HUES64 (cell line): ENCODE data around the gene PLEKHA6.
A peak's percentile ranks its signal among the peaks of the same experiment; 100 is the strongest.

Experiments
- H3K27ac ChIP-seq: 2 replicates; pipeline ENCODE4 v1.7.0; 2013; ENCODE audit warnings: low read depth, low read length, inconsistent platforms
- H3K27me3 ChIP-seq: 2 replicates; pipeline ENCODE4 v1.6.1; 2013; ENCODE audit warnings: mild to moderate bottlenecking, low read length; ENCODE audit not compliant: insufficient read depth
- H3K36me3 ChIP-seq: 2 replicates; pipeline ENCODE4 v1.6.1; 2013; ENCODE audit warnings: mild to moderate bottlenecking, low read length; ENCODE audit not compliant: insufficient read depth
- H3K4me1 ChIP-seq: 2 replicates; pipeline ENCODE4 v1.6.1; 2013; ENCODE audit warnings: mild to moderate bottlenecking, low read length, moderate library complexity; ENCODE audit not compliant: insufficient read depth
- H3K4me3 ChIP-seq: 2 replicates; pipeline ENCODE4 v1.5.1; 2013; ENCODE audit warnings: mild to moderate bottlenecking, low read length, moderate library complexity
- H3K9ac ChIP-seq: 2 replicates; pipeline ENCODE4 v1.6.1; 2013; ENCODE audit warnings: mild to moderate bottlenecking, low read depth, low read length
- H3K9me3 ChIP-seq: 2 replicates; pipeline ENCODE4 v1.6.1; 2013; ENCODE audit warnings: low read depth, low read length; ENCODE audit not compliant: insufficient read depth
- WGBS: fragments of 150-250, 120-280 bp; methylation state at CpG from one replicate; pipeline ENCODE4 v1.1.7; 2013; ENCODE audit warnings: missing lambda C conversion rate; 5-methylcytosine and 5-hydroxymethylcytosine counted together

PLEKHA6 gene

GRCh38 chr1:204190212-204191211 lies 169.2 kb downstream of the PLEKHA6 start:
- peak overlapping the region; percentile 40 for H3K4me3 ChIP-seq
- 17% methylated on average over 43 of the region's 44 CpGs for WGBS
- H3K4me1 ChIP-seq = no peaks in the 10 kb centered on the region; the same call in 1 of the 2 replicates
- peaks cover 56% of the 10 kb centered on the region for H3K27me3 ChIP-seq
- H3K9ac ChIP-seq = no peak overlapping the region
- H3K27ac ChIP-seq = no peak overlapping the region
- H3K36me3 ChIP-seq = no peaks in the 10 kb centered on the region
- H3K9me3 ChIP-seq = no peaks in the 10 kb centered on the region

DNA sequence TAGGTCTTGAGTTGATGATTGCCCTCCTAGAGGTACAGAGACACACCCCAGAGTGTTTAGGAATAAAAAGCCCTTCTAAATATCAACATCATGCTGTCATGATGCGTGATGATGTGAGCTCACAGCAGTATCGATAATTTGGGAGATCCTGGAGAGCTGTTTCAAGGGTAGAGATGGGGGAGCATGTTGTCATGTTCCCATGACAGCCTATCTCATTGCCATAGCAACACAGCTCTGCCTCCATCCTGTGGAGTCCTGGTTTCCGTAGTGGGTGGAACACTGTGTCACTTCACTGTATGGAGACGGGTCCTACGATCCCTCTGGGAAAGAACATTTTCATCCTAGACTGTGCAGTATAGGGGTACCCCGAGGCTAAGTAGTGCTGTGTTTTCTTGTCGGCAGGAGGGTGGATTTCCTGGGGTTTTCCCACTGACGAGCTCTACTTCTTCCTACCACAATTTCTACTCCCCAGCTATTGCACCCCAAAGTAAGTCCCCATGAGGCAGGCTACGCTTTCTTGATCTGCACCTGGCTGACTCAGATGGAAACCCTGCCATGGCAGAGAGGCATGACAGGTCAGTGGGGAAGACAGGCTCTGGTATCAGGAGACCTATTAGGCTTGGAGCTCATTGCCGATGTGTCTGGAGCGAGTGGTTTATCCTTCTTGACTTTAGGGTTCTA lies 170.6 kb downstream of the PLEKHA6 start:
- no peak overlapping the region for H3K27ac ChIP-seq
- H3K4me3 ChIP-seq = no peak overlapping the region
- H3K9me3 ChIP-seq = no peaks in the 10 kb centered on the region
- no peaks in the 10 kb centered on the region for H3K36me3 ChIP-seq
- no peaks in the 10 kb centered on the region; the same call in 1 of the 2 replicates for H3K4me1 ChIP-seq
- H3K27me3 ChIP-seq = peaks cover 56% of the 10 kb centered on the region
- WGBS = 84% methylated on average over 11 of the region's 11 CpGs
- H3K9ac ChIP-seq = no peak overlapping the region

DNA sequence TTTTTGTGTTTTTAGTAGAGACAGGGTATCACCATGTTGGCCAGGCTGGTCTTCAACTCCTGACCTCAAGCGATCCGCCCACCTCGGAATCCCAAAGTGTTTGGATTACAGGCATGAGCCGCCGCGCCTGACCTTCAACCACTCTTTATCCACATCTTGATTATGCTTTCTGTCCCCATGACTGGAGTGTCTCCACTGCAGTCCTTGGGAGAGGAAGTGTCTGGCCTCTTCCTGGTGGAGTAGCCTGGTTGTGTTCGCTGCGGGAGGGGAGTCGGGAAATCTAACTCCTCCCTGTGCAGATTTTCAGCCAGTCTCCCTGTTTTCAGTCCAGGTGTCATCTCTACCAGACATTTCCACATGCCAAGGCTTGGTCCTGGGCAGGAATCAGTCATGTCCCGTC lies 173.1 kb downstream of the PLEKHA6 start:
- WGBS = 92% methylated on average over 10 of the region's 10 CpGs
- no peak overlapping the region for H3K9ac ChIP-seq
- no peaks in the 10 kb centered on the region for H3K36me3 ChIP-seq
- no peak overlapping the region for H3K27ac ChIP-seq
- no peaks in the 10 kb centered on the region for H3K9me3 ChIP-seq
- H3K4me1 ChIP-seq = no peaks in the 10 kb centered on the region; the same call in 1 of the 2 replicates
- H3K27me3 ChIP-seq = peaks cover 47% of the 10 kb centered on the region
- no peak overlapping the region for H3K4me3 ChIP-seq

DNA sequence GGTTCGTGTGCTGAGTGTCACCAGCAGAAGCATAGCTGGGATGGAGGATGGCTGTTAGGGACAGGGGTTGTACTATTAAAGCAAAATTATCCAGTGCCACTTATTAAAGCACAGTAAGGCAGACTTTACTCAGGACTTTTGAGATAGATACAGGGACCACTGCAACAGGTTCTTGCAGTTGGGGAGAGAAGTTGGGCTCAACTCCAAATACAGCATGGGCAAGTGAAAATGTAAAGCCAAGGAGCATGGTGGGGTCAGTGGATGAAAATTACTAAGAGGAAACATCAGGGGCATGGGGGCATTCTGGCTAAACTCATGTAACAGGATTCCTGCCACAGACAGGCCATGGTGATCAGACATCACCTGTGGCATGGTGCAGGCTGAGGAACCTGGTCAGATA lies 178.6 kb downstream of the PLEKHA6 start:
- Histone ChIP-seq H3K27ac (no peak overlapping the region), H3K27me3 (no peaks in the 10 kb centered on the region; the same call in 1 of the 2 replicates), H3K9ac (no peak overlapping the region), H3K36me3 (no peaks in the 10 kb centered on the region), H3K9me3 (0 out of 2 replicates have a peak, but pooled peaks cover 5% of the 10 kb centered on the region), H3K4me1 (no peaks in the 10 kb centered on the region), H3K4me3 (no peak overlapping the region)
- 73% methylated on average over 1 of the region's 1 CpG for WGBS

DNA sequence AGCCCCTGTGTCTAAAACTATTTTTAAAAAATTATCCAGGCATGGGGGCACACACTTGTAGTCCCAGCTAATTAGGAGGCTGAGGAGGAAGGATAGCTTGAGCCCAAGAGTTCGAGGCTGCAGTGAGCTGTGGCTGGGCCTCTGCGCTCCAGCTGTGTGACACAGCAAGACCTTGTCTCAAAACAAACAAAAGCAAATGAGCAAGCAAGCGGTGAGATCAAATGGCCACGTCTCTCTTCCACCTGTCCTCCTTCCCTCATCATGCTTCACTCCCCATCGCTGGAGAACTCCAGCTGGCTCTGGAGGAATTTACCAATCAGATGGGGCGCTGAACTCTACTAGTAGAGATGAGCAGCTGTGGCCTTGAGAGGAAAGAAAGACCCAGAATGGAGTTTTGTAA lies 179.6 kb downstream of the PLEKHA6 start:
- 0 out of 2 replicates have a peak, but pooled peaks cover 5% of the 10 kb centered on the region for H3K9me3 ChIP-seq
- no peaks in the 10 kb centered on the region for H3K36me3 ChIP-seq
- no peak overlapping the region for H3K9ac ChIP-seq
- H3K27ac ChIP-seq = no peak overlapping the region
- no peak overlapping the region for H3K4me3 ChIP-seq
- no peaks in the 10 kb centered on the region for H3K4me1 ChIP-seq
- H3K27me3 ChIP-seq = no peaks in the 10 kb centered on the region
- WGBS = 75% methylated on average over 6 of the region's 6 CpGs

- Histone ChIP-seq H3K4me3 (no peak overlapping the region), H3K9ac (no peak overlapping the region), H3K9me3 (0 out of 2 replicates have a peak, but pooled peaks cover 5% of the 10 kb centered on the region), H3K4me1 (no peaks in the 10 kb centered on the region), H3K36me3 (no peaks in the 10 kb centered on the region), H3K27me3 (peaks cover 3% of the 10 kb centered on the region; the same call in 1 of the 2 replicates), H3K27ac (no peak overlapping the region)
- whole genome bisulfite sequencing = 89% methylated on average over 7 of the region's 7 CpGs
Measured at GRCh38 chr1:204178487-204179281, 181.0 kb downstream of the PLEKHA6 start.

DNA sequence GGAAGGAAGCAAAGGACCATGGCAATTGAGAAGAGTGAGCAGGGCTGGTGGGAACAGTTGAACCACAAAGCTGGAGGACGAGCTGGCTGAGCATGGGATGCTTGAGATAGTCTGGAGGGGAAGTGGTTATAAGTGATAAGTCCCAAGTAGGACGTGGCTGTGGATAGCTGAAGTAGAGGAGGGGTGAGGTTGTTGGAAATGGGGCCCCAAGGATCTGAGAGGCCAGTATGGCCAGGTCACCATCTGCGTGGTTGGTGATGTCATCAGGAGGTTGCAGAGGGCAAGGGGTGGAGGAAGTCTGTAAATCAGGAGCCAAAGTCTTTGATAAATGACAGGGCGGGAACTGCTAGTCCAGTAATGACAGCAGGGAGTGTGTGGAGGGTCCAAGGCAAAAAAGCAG lies 182.6 kb downstream of the PLEKHA6 start:
- 78% methylated on average over 4 of the region's 4 CpGs for WGBS
- no peak overlapping the region for H3K4me3 ChIP-seq
- H3K9me3 ChIP-seq = 0 out of 2 replicates have a peak, but pooled peaks cover 5% of the 10 kb centered on the region
- no peaks in the 10 kb centered on the region for H3K4me1 ChIP-seq
- H3K27ac ChIP-seq = no peak overlapping the region
- peaks cover 3% of the 10 kb centered on the region; the same call in 1 of the 2 replicates for H3K27me3 ChIP-seq
- H3K36me3 ChIP-seq = no peaks in the 10 kb centered on the region
- H3K9ac ChIP-seq = no peak overlapping the region

- 88% methylated on average over 2 of the region's 5 CpGs for WGBS
- H3K9ac ChIP-seq = no peak overlapping the region
- H3K4me1 ChIP-seq = no peaks in the 10 kb centered on the region
- H3K9me3 ChIP-seq = 0 out of 2 replicates have a peak, but pooled peaks cover 9% of the 10 kb centered on the region
- peaks cover 3% of the 10 kb centered on the region; the same call in 1 of the 2 replicates for H3K27me3 ChIP-seq
- no peaks in the 10 kb centered on the region for H3K36me3 ChIP-seq
- no peak overlapping the region for H3K27ac ChIP-seq
- no peak overlapping the region for H3K4me3 ChIP-seq
Measured at GRCh38 chr1:204176049-204176448, 183.7 kb downstream of the PLEKHA6 start.

DNA sequence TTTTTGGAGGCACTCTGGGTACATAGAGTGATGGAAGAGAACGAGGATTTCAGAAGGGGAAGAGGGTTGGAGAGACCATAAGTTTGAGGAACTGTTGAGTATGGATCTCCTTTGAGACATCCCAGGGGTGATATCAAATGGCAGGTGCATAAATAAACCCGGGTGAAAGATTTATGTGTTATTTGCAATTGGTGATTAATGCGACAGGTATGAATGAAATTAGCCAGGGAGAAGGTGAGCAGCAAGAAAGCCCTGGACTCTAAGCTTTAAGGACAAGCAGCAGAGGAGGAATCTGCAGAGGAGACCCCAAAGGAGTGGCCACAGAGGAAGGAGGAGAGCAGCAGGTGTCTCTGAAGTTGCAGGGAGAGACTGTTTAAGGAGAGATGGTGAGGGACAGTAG lies 184.8 kb downstream of the PLEKHA6 start:
- H3K4me1 ChIP-seq = no peaks in the 10 kb centered on the region
- WGBS = 90% methylated on average over 3 of the region's 3 CpGs

DNA sequence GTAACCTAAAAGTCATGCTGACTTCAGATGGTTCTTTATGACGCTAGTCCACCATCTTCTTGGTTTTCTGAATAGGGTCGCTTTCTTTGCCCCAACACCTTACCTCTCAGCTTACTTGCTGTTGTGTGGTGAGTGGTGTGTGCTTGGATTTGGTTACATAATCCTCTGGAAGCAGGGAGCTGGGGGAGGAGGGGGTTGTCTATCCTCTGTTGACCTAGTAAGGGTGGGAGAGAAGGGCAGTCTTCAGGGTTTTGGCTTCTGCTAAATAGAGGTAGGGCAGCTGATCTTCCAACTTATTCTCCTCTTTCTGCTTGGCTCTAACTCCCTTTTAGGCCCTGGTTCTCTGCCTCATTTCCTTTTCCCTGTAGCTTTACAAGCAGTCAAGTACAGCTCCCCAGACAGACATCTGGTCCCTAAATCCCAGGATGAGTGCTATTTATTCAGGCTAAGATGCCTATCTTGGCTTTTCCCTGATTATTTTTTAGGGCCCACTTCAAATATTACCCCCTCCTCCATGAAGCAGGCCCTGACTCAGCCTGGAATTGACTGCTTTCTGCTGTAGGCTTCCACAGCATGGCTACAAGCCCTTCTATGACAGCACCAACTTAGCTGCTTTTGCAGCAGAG lies 187.2 kb downstream of the PLEKHA6 start:
- Histone ChIP-seq H3K4me1 (no peaks in the 10 kb centered on the region), H3K36me3 (no peaks in the 10 kb centered on the region), H3K27me3 (peaks cover 3% of the 10 kb centered on the region; the same call in 1 of the 2 replicates), H3K27ac (no peak overlapping the region), H3K9ac (no peak overlapping the region), H3K4me3 (no peak overlapping the region), H3K9me3 (peaks cover 29% of the 10 kb centered on the region)
- 84% methylated on average over 2 of the region's 2 CpGs for WGBS

More for the DNA sequence above, 184.8 kb downstream of the PLEKHA6 start:
- Histone ChIP-seq H3K36me3 (no peaks in the 10 kb centered on the region), H3K9ac (no peak overlapping the region), H3K27me3 (peaks cover 3% of the 10 kb centered on the region; the same call in 1 of the 2 replicates), H3K4me3 (no peak overlapping the region), H3K27ac (no peak overlapping the region), H3K9me3 (peaks cover 19% of the 10 kb centered on the region)
